Activated naive CD4-positive, alpha-beta T cell treated with anti-CD3 and anti-CD28 coated beads for 36 hours (primary cell): Measurements from ENCODE around the gene TLR6. TPM values are rescaled to one million over a fixed set of nuclear protein-coding genes. Genes with fewer than 3 reads are reported as not detected.
"Not testable (repeated sequence)": the region's sequence is repeated elsewhere in the genome, so short reads cannot be mapped to it uniquely, and the experiment has no call there.

Source experiments
- CTCF ChIA-PET: fragments of 350-600 bp; sonication (Branson Sonifier 250); formaldehyde crosslinking; loops from one replicate; lab custom pipeline; 2021; ENCODE audit warnings: antibody characterized with exemption; lab: Charles Lee
- DNase-seq: peaks from one replicate; pipeline ENCODE4 v3.0.0-alpha.2; 2020
- H3K27ac Mint-ChIP-seq: one replicate; pipeline ENCODE4 v1.8.0; 2021; ENCODE audit warnings: mild to moderate bottlenecking, mixed read lengths
- H3K27me3 Mint-ChIP-seq: one replicate; pipeline ENCODE4 v1.8.0; 2021; ENCODE audit warnings: low read depth, mixed read lengths
- H3K36me3 Mint-ChIP-seq: one replicate; pipeline ENCODE4 v1.8.0; 2021; ENCODE audit warnings: low read depth, mixed read lengths
- H3K4me1 Mint-ChIP-seq: one replicate; pipeline ENCODE4 v1.8.0; 2021; ENCODE audit warnings: low read depth, mixed read lengths
- H3K4me3 Mint-ChIP-seq: one replicate; pipeline ENCODE4 v1.8.0; 2021; ENCODE audit warnings: mild to moderate bottlenecking, moderate library complexity, mixed read lengths
- H3K9me3 Mint-ChIP-seq: one replicate; pipeline ENCODE4 v1.8.0; 2021; ENCODE audit warnings: mixed read lengths
- intact Hi-C: fragments of 100-400 bp; cut with micrococcal nuclease; formaldehyde crosslinking; loops from one replicate; pipeline ENCODE4 v1.15.1; 2023
- microRNA-seq: library from miRNA; unstranded; fragments of <30 nt; microRNA quantifications from one replicate; pipeline ENCODE4 v1.2.0, GENCODE V29; 2022; ENCODE audit warnings: borderline microRNAs expressed, borderline replicate concordance
- total RNA-seq, 2 experiments: library from RNA; stranded (reverse); gene quantifications; one replicate each; pipeline ENCODE4 v1.2.3, GENCODE V29; 2021

TLR6 gene
- total RNA-seq, 2 experiments from 2014 or later = 3.6 TPM

DNA sequence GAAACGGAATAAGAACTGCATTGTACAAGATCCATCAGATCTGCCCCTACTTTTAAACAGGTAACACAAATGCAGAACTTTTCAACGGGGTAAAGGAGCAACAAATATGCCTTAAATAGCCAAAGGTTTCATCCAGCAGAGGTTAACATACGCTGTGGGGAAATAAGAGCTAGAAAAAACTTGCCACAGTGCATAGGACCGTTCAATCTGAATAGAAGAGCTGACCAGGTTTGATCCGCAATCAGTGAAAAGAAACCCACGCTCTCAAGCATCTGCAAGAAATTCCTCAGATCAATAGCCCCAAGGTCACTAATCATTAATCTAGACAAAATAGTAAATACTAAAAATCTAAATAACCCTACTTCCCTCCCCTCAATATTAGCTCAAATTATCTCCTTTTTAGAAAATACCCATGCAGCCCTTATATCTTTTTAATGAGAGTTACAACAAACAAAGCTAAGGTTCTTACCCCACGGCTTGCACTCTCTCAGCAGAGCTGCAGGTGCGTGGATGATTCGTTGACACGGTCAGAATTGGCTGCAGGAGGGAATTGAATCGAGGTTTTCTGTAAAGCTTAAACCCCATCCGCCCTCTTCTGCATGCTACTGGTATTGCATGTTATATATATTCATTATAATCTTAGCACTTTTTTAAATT is 74.0 kb downstream of the TLR6 start, which contains the start of gene TLR10:
Gene TLR10 (minus strand): TSS at position 539 of the 657 bp plus-strand sequence. CDS start 7,400 bp downstream, outside the sequence.
- Mint-ChIP-seq H3K4me3 (no peak within 1 kb of the TSS), H3K36me3 (no peaks in the 10 kb centered on the region), H3K27me3 (no peaks in the 10 kb centered on the region), H3K4me1 (peaks cover 4% of the 10 kb centered on the region), H3K27ac (no peak within 1 kb of the TSS), H3K9me3 (no peaks in the 10 kb centered on the region)
- CTCF ChIA-PET = interaction anchor here (0.6 to 8.1 kb wide), 34 partner anchors 8 to 905 kb away, joined by 3 to 127 read pairs (median 4); partner anchors contain the start of gene TLR1
- peak; percentile 57 for DNase-seq
- intact Hi-C loops = loop anchor here (1.0 kb wide), 2 partner anchors 23 to 603 kb away; no protein-coding TSS in a partner anchor

DNA sequence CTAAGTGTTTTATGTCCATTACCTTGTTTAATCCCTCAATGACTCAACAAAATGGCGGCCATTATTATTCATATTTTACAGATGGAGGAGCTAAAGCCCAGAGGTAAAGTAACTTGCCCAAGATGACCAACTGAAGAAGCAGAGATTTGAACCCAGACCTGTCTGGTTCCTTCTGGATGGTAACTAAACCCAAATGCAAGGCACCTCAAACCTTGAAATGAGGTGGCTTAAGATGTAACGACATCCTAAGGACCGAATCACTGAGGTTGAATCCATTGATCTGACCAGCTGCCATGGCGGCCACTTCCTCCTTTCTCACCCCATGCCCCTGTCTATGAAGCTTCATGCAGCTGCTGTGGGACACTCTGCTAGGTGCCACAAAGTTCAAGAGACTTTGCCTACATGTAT is 74.8 kb downstream of the TLR6 start:
- CTCF ChIA-PET = interaction anchor here (0.5 to 8.1 kb wide), 26 partner anchors 9 to 1190 kb away, joined by 3 to 127 read pairs (median 6); partner anchors contain the start of gene TLR1
- Mint-ChIP-seq H3K4me3 (no peak overlapping the region), H3K27ac (no peak overlapping the region), H3K27me3 (no peaks in the 10 kb centered on the region), H3K36me3 (no peaks in the 10 kb centered on the region), H3K4me1 (peaks cover 4% of the 10 kb centered on the region), H3K9me3 (no peaks in the 10 kb centered on the region)
- intact Hi-C loops = no loop called here
- DNase-seq = no peak

DNA sequence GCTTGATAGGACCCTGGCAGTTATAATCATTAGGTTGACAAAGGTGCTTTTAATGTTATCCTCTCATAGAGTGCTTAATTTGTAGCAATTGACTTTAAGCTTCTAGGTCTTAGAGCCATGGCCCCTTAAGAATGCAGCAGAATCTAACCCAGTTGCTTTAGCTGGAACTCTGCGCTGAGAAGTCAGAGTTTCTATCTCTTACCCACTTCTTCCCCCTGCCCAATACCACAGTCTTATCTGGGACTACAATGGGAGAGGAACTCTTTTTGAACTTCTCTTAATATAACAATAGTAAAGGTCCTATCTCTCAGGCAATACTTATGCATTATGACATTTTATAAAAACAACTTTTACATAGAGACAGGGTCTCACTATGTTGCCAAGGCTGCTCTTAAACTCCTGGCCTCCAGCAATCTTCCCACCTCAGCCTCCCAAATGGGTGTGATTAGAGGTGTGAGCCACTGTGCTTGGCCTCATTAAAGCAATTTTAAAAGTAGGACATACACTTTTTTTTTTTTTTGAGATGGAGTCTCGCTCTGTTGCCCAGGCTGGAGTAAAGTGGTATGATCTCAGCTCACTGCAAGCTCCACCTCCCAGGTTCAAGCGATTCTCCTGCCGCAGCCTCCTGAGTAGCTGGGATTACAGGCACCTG is 75.7 kb downstream of the TLR6 start:
- H3K9me3 Mint-ChIP-seq = no peaks in the 10 kb centered on the region
- H3K4me1 Mint-ChIP-seq = peaks cover 4% of the 10 kb centered on the region
- H3K27ac Mint-ChIP-seq = no peak overlapping the region
- intact Hi-C loops = no loop called here
- CTCF ChIA-PET = interaction anchor here (0.6 to 8.1 kb wide), 14 partner anchors 9 to 882 kb away, joined by 3 to 127 read pairs (median 6); partner anchors contain the start of gene TLR1
- H3K36me3 Mint-ChIP-seq = no peaks in the 10 kb centered on the region
- H3K4me3 Mint-ChIP-seq = no peak overlapping the region
- no peaks in the 10 kb centered on the region for H3K27me3 Mint-ChIP-seq
- DNase-seq = no peak

DNA sequence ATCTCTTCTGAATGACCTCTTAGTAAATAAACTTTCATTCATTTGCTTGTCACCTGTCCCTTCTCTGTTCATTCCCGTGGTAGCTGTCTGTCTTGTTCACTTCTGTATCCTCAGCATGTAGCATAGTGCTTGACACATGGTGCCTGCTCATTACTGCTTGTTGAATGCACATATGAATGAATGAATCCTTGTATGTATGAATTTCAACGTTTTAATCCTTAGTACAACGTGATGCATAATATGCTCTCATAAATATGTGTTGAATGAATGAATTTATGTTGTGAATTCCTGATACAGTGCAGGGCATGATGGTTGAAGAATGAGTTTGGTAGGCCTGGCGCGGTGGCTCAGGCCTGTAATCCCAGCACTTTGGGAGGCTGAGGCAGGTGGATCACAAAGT is 76.8 kb downstream of the TLR6 start:
- no peak for DNase-seq
- CTCF ChIA-PET = interaction anchor here (0.7 to 8.1 kb wide), 5 partner anchors 8 to 1622 kb away, joined by 4 to 127 read pairs (median 5); no protein-coding TSS in a partner anchor
- Mint-ChIP-seq H3K9me3 (no peaks in the 10 kb centered on the region), H3K27ac (no peak overlapping the region), H3K4me1 (peaks cover 4% of the 10 kb centered on the region), H3K36me3 (no peaks in the 10 kb centered on the region), H3K4me3 (no peak overlapping the region), H3K27me3 (no peaks in the 10 kb centered on the region)
- intact Hi-C loops = no loop called here

DNA sequence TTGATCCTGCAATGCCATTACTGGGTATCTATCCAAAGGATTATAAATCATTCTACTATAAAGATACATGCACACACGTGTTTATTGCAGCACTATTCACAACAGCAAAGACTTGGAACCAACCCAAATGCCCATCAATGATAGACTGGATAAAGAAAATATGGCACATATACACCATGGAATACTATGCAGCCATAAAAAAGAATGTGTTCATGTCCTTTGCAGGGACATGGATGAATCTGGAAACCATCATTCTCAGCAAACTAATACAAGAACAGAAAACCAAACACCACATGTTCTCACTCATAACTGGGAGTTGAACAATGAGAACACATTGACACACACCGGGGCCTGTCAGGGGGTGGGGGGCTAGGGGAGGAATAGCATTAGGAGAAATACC is 78.7 kb downstream of the TLR6 start:
- intact Hi-C loops, H3K27ac Mint-ChIP-seq, H3K27me3 Mint-ChIP-seq, H3K36me3 Mint-ChIP-seq, H3K4me3 Mint-ChIP-seq, H3K9me3 Mint-ChIP-seq, DNase-seq, CTCF ChIA-PET, H3K4me1 Mint-ChIP-seq: not testable (repeated sequence)

DNA sequence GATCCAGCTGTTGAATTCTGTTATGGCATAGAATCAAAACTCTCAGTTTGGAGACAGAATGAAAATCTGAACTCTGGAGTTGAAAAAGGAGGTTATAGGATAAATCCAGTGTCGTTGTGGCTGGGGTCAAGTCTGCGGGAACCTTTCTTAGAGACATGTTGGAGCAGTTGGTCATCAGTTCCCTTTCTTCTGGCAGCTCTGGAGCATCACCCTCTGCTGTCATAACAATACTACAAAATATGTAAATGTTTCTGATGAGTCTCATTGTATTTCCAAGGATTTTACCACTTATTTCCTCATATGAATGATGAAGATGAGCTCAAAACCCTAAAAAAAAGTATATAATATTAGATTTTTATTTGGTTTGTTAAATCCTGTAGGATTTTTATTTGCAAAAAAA is 81.3 kb downstream of the TLR6 start:
- Mint-ChIP-seq H3K27me3 (no peaks in the 10 kb centered on the region), H3K36me3 (no peaks in the 10 kb centered on the region), H3K9me3 (no peaks in the 10 kb centered on the region), H3K4me1 (no peaks in the 10 kb centered on the region), H3K27ac (no peak overlapping the region), H3K4me3 (no peak overlapping the region)
- CTCF ChIA-PET = interaction anchor here (1.0 kb wide), 1 partner anchor 86 kb away, joined by 3 read pairs; no protein-coding TSS in a partner anchor
- no peak for DNase-seq
- intact Hi-C loops = no loop called here

DNA sequence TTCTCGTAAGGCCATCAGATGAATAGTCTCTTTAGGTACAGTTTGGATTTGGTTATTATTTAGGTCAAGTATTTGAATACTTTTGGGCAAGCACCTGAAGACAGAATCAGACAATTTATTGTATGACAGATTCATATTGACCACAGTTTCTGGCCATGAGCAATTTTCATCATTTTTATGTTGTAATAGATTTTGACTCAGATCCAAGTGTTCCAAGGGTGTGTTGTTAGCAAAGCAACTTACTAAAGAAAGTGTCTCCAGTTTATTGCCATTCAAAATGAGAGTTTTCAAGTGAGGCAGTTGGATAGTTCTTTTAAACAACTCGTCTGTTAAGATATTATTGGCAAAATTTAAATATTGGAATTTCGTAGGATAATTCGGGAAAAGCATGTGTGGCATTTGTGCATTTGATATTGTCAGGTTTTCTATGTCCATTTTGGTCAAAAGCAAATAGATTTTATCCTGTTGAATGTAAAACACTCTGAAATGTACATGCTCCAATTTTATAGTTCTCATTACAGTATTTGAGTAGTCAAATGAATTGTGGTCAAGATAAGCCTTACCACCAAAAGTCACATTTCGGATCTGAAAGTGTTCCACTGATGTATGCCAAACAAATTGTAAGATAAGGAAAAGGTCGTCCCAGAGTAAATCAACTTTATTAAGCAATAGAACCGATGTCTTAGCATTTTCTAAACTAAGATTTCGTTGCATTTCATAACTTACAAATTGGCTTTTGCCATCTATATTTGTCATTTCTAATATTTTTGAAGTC is 82.2 kb downstream of the TLR6 start:
- H3K4me3 Mint-ChIP-seq = no peak overlapping the region
- CTCF ChIA-PET = interaction anchor here (6.4 kb wide), 1 partner anchor 15 kb away, joined by 43 read pairs; no protein-coding TSS in a partner anchor
- H3K36me3 Mint-ChIP-seq = no peaks in the 10 kb centered on the region

More for the DNA sequence above, 82.2 kb downstream of the TLR6 start:
- no peaks in the 10 kb centered on the region for H3K9me3 Mint-ChIP-seq
- H3K27me3 Mint-ChIP-seq = no peaks in the 10 kb centered on the region
- H3K4me1 Mint-ChIP-seq = no peaks in the 10 kb centered on the region
- intact Hi-C loops = no loop called here
- H3K27ac Mint-ChIP-seq = no peak overlapping the region
- no peak for DNase-seq

Small RNA genes lying within 50 kb of the gene (microRNA-seq; reads per million reads assigned to microRNA genes)
- 2.2 reads per million for gene MIR574

Other genes starting within 250 kb of the TLR6 start
- 10 to 100 TPM; 15.2 to 15.8 TPM for gene KLF3, start 192.6 kb downstream of the TLR6 start, total RNA-seq
- gene TLR10, start 73.8 kb downstream of the TLR6 start, total RNA-seq = under 1 TPM; 0.12 to 0.17 TPM
- gene TLR1, start 52.0 kb downstream of the TLR6 start, total RNA-seq = 1 to 10 TPM; 4.0 to 4.2 TPM
- gene FAM114A1, start 11.0 kb upstream of the TLR6 start, total RNA-seq = under 1 TPM; 0.24 to 0.81 TPM
- 10 to 100 TPM; 10.2 to 11.3 TPM for gene TMEM156, start 175.6 kb upstream of the TLR6 start, total RNA-seq
- 10 to 100 TPM; 14.1 to 14.9 TPM for gene KLHL5, start 205.4 kb upstream of the TLR6 start, total RNA-seq